NCI-H2227 (cell line): ENCODE results near the gene PLXNA2.

ENCODE experiments used
- DNase-seq: peaks from one replicate; lab custom pipeline; 2025; ENCODE audit not compliant: unreplicated experiment; lab: John Stamatoyannopoulos, UW

PLXNA2 gene

GRCh38 chr1:208225954-208226937 is 17.9 kb downstream of the PLXNA2 start:
- DNase-seq, result no peak

GRCh38 chr1:208224192-208224713 is 19.9 kb downstream of the PLXNA2 start:
- DNase-seq, result no peak

DNA sequence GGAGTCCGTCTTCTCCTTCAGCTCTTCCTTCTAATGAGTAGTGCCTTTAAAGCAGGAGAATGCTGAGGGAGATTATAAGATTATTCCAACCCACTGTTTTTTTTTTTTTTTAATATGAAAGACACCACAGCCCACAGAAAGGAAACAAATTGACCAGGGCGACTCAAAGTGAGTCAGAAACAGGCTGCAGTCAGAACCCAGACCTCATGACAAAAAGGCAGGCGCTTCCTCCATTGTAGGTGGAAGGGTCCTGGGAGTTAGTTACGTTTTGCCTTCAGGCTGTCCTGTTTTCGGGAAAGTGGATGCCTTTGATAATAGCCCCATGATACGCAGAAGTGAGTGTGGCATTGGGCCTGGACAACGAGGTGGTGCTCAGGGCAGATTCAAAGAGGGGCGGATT is 21.0 kb downstream of the PLXNA2 start:
- no peak for DNase-seq

DNA sequence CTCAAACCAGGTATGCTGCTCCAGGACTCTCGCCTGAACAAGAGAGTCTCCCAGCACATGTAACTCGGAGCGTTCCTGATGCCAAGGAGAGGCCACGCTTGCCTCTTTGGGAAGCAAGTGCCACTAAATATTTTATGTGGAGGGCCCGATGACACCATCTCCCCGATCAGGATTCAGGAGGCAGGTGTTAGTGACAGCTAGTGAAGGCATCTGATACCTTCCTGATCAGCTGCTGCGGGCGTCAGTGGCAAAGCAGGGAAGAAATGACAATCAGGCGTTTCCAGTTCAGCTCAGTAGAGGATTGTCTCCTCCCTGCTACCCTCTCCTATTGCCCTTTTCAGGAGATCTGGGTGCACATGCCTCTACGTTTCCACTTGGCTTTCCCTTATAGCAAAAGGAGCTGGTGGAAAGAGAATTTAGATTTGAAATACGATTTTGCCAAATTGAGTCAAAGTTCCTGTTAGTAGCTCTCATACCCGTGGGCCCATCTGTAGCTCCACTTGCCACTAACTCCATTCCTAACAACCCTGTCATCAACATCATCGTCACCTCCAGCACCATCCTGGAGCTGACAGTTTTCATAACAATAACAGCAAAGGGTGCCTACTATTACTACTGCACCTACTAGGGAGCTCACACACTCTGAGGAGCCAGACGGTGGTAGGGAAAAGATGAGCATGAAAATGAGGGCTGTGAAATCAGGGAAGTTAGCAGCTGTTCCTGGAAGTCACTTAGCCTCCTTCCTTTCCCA is 21.6 kb downstream of the PLXNA2 start:
- DNase-seq, result no peak

DNA sequence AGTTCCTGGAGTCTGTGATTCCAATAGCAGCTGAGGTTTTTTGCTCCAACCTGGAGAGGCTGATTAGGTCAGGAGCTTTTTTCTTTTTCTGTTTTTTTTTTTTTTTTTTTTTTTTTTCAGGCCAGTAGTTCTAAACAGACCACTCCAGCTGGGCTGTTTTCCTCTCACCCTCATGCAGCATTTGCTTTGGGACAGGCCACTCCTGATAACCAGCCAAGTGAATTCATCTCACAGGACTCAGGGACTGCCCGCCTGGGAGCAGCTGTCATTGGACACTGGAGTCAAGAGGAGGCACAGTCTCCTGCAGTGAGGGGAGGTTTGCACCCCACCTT is 22.9 kb downstream of the PLXNA2 start:
- no peak for DNase-seq

- DNase-seq, result no peak
These were observed 24.4 kb downstream of the PLXNA2 start for GRCh38 chr1:208219659-208220282.

DNA sequence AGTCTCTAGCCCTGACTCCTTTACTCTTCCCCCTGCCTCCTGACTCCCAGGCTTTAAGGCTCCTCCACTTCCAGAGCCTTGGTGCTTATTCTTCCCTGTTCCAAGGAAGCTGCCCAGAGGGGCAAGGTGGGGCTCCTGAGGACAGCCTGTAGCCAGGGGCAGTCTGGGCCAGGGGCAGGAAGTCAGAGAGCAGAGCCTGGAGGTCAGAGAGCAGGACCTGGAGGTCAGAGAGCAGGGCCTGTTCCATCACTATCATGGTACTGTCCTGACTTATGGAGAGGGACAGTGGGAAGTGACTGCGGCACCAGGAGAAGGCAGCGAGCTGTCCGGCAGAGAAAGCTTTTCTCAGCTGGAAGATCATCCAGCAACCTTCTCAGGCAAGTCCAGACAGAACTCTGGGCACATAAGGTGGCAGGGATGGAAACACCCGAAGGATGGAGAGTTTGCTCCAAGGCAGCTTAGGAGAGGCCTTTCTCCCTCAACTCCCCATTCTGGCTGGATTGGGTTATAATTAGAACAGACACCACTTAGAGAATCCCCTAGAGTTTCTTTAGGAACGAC is 25.0 kb downstream of the PLXNA2 start:
- no peak for DNase-seq

DNA sequence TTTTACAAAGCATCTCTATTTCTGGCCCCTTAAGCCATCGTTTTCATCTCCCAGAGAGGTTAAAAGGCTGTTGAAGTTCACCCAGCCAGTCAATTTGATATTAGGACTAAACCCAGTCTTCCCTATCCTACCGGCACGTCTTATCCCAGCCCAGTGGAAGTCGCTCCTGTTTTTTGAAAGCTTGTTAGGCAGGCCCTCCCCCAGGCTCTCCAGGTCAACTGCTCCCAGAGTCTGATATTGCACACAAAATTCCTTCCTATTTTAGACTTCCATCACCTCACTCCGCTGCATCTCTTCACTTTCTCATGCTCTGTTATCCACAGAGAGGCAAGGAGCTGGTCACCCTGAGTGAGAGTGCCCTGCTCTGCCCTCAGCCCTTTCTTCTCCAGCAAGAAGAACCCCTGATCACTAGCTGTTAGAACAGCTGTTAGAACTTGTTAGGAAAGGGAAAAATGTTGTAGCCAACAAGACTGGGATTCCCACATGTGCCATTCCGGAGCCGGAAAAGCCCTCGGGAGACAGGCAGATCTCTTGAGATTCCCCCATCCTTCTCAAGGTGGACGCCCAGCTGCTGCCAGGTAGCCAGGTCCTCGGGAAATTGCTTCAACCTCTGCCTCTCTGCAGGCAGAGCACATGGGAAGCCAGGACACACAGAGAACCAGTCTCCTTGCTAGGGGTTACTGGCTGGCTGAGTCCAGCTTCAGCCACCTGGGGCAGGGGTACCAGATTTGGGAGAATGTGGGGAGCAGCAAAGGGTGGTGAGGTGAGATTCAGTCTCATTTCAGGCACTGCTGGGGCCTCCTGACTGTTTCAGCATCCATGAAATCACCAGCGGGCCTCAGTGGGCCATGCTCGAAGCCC is 25.7 kb downstream of the PLXNA2 start:
- no peak for DNase-seq

GRCh38 chr1:208217781-208218180 is 26.4 kb downstream of the PLXNA2 start:
- DNase-seq, result no peak

- DNase-seq, result no peak
These were observed 27.4 kb downstream of the PLXNA2 start for GRCh38 chr1:208216806-208217205.

DNA sequence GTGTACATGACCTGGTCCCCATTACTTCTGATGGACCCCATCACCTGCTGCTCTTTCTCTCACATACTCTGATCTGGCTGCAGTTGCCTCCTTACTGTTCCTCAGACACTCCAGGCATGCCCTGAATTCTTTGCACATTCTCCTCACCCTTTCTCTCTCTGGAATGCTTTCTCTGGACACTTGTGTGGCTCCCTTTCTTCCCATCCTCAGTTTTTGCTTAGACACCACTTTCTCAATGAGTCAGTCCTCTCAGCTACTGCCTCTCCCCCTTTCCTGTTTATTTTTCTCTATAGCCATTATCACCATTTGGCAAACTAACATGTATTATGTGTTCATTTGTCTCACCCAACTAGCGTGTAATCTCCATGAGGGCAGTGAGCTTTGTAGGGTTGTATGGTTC is 28.1 kb downstream of the PLXNA2 start:
- DNase-seq, result no peak

- DNase-seq, result no peak
These were observed 28.8 kb downstream of the PLXNA2 start for GRCh38 chr1:208215393-208215792.

DNA sequence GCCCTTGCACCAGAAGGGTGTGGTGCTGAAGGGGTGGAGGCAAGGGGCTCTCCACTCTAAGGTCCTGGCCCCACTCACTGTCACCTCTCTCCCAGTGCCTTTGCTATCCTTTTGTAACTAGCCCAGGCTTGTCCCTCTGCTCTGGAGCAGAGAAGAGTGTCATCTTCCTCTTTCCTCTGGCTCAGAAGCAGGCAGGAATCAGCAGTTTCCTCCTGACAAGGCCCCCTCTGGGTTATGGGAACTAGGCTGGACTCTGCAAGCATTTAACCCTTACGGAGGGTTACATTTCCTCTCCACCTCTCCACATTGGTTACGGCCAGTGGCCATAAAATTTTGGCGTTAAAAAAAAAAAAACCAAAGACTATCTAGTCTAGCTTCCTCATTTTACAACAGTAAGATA is 30.4 kb downstream of the PLXNA2 start:
- no peak for DNase-seq

DNA sequence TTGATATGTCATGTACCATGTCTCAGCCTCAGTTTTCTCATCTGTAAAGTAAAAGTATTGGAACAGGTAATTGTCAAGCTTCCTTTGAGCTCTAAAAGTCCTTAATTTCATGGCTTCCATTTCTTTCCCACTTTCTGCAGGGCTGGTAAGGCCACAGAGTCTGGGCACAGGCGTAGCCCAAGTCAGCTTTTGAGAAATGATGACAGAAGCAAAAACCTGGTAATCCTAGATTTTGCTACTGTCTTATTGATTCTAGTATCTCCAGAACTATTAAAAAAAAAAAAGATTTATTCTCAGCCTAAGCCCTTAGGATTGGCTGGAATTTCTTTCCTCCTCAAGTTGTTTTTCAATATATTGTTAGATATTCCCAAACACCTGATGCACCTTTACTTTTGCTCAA is 31.3 kb downstream of the PLXNA2 start:
- no peak for DNase-seq

DNA sequence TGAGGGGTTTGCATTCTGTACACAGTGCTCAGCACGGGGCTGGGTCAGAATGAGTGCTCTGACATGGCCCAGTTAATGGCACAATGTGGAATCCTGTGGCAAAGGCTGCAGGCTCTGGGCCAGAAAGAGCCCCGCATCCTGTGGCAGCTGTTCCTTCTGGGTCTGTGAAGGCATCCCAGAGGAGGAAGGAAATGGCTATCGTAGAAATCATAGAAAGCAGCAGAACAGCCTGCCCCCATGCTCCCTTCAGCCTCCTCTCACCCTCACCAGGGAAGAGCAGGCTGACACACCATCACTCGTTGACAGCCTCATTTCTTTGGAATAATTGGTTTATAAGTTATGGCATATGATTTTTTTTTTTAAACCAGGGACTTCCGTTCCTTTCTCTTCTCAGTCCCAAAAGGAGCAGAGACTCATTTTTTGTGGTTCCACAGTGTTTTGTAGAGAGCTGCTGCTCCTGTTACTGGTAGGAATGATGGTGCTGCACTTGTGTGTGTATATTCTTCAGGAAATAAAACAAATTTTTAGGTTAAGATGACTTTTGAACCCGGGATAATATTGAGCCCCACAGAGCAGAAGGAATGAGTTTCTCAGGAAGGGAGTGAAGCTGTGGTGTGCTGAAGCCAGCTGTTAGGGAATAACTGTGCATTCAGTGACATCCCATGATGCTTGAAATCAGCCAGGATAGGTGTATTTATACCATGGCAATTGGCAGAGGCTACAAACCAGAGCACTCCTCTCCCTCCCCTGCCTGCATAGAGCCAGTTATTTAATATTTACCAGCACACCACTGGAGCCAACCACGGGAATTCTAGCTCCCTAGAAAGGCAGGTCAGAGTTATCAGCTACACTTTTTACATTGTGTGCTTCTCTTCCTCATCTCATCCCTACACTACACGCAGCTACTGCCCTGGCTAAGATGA is 32.0 kb downstream of the PLXNA2 start:
- DNase-seq, result no peak

DNA sequence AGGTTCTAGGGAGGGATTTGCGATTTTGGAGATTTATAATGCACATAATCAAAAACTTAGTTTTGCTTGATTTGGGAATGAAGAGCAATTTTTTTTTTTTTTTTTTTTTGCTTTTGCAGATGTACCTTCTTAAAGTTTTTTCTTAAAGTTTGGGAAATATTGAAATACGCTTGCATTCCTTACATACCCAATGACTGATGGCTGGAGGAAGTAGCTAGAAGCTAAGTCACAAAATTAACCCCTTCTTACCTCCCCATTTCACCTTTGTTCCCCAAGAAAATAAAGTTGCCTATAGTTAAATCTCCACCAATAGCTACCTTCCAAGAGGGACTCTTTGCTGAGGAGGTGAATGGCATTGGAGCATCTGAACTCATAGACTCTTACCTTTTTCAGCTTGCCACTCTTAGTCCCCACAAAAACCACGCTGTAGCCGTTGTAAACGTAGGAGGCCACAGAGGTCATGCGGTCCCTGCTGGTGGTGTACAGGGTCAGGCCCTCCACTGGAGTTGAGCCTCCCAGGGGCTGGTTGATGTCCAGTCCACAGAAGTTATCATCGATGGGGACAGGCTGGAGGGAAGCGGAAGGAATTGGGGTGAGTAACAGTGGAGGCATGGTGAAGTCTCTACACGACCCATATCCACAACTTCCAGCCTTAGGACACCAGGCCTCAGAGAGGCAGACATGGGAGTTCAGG is 34.1 kb downstream of the PLXNA2 start:
- no peak for DNase-seq

- no peak for DNase-seq
These were observed 34.9 kb downstream of the PLXNA2 start for GRCh38 chr1:208209286-208209685.

DNA sequence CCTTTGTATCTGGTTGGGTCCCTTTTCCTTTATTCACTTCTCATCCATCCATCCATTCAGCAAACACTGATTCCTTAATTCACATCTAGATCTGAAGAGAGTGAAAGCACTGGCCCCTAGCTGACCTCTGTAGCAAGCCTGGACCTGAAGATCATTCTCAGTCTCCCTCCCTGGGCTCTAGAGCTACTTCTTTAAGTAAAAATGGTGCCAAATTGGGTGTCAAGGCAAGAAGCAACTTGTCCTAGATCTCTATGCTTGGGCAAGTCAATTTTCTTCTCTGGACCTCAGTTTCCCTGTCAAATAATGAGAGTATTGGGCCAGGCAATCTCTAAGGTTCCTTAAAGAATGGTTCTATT is 36.1 kb downstream of the PLXNA2 start:
- no peak for DNase-seq
